K562 (cell line): ENCODE data around the gene SZT2.

Experiments
- ATF1 ChIP-seq, 2 experiments: fragments of 450-650 bp in 1 of 2; IDR thresholded peaks; 2 replicates each; pipeline ENCODE4 v1.6.1; 2016; ENCODE audit warnings: missing compliant biosample characterization in 1 of 2, missing genetic modification characterization in 1 of 2
- HMG20A ChIP-seq: fragments of 450-650 bp; formaldehyde crosslinking; conservative IDR thresholded peaks from 2 replicates; pipeline ENCODE4 v1.4.0; 2020; ENCODE audit warnings: mild to moderate bottlenecking, mixed read lengths
- KDM4B ChIP-seq, 2 experiments: fragments of 450-650 bp in 1 of 2; sonication (generic) in 1 of 2; IDR thresholded peaks; 2 replicates each; pipeline ENCODE4 v1.6.1; 2016 to 2017; ENCODE audit warnings: borderline replicate concordance in 2 of 2, antibody characterized with exemption in 1 of 2, low read depth in 1 of 2, mild to moderate bottlenecking in 1 of 2
- MXI1 ChIP-seq: IDR thresholded peaks from 2 replicates; pipeline ENCODE4 v1.6.1; 2011; ENCODE audit warnings: low read depth, mild to moderate bottlenecking, improper control_type of control experiment, low read length
- TAF1 ChIP-seq: IDR thresholded peaks from 2 replicates; pipeline ENCODE4 v1.6.1; 2011; ENCODE audit warnings: mild to moderate bottlenecking, low read length, moderate library complexity; ENCODE audit not compliant: insufficient read depth, control insufficient read depth, severe bottlenecking; ENCODE audit errors: extremely low read depth
- ZNF263 ChIP-seq: sonication (generic); formaldehyde crosslinking; IDR thresholded peaks from 2 replicates; pipeline ENCODE4 v1.8.0; 2022; ENCODE audit warnings: mild to moderate bottlenecking, missing genetic modification reagents, borderline replicate concordance
- ZNF589 ChIP-seq: fragments of 200-800 bp; sonication (Bioruptor generic); IDR thresholded peaks from 2 replicates; pipeline ENCODE4 v1.6.1; 2016; ENCODE audit warnings: low read depth, missing genetic modification characterization, missing compliant biosample characterization

DNA sequence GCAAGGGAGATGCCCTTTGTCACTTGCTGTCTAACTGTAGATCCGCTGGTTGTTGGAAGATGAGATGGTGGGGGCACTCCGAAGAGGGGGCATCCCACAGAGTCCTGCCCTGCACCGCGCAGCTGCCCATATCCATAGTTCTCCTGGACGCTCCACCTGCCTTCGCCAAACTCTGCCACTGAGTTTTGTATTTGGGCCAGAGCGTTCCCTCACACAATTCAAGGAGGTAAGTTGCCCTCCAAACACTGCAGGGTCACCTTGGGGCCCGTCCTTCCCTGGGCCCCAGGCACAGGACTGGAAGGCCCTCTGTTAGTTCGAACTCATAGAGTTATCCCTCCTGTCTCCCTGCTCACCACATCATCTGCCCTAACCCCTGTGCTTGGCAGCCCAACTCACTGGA is 42.0 kb downstream of the SZT2 start:
- no peak for TF ChIP-seq ZNF589 (CRISPR knock-in tag)
- TF ChIP-seq ATF1 (CRISPR knock-in tag; IDR thresholded peaks at IDR 0.05): no peak
- no peak for TF ChIP-seq ATF1 (tag; IDR thresholded peaks at IDR 0.05)
- TF ChIP-seq HMG20A (CRISPR knock-in tag): no peak
- TF ChIP-seq KDM4B (IDR thresholded peaks at IDR 0.05; ENCODE audit: borderline replicate concordance in 2 of 2, low read depth in 1 of 2): no peak
- no peak for TF ChIP-seq ZNF263 (CRISPR knock-in tag)
- TF ChIP-seq MXI1: no peak
- no peak for TF ChIP-seq TAF1
